Prostate gland (tissue), 2 donors: ENCODE measurements around the gene PCDH9.

Source experiments
- POLR2A ChIP-seq: fragments of 450-650 bp; IDR thresholded peaks from one replicate; pipeline ENCODE4 v1.6.1; 2016; ENCODE audit warnings: antibody characterized with exemption, mild to moderate bottlenecking
- POLR2AphosphoS5 ChIP-seq: sonication (generic); formaldehyde crosslinking; IDR thresholded peaks from one replicate; pipeline ENCODE4 v1.6.1; 2017; ENCODE audit warnings: antibody characterized with exemption
- TF ChIP-seq, protein P1 (sequence below), 4 experiments: fragments of 200-600 bp in 2 of 4; fragments of 450-650 bp in 2 of 4; sonication (generic) in 2 of 4; IDR thresholded peaks; 1 replicate in 3 of 4; 2 replicates in 1 of 4; pipeline ENCODE4 v1.5.1; 2016 to 2019; ENCODE audit warnings: antibody characterized with exemption in 4 of 4, mild to moderate bottlenecking in 2 of 4, moderate library complexity in 2 of 4

DNA sequence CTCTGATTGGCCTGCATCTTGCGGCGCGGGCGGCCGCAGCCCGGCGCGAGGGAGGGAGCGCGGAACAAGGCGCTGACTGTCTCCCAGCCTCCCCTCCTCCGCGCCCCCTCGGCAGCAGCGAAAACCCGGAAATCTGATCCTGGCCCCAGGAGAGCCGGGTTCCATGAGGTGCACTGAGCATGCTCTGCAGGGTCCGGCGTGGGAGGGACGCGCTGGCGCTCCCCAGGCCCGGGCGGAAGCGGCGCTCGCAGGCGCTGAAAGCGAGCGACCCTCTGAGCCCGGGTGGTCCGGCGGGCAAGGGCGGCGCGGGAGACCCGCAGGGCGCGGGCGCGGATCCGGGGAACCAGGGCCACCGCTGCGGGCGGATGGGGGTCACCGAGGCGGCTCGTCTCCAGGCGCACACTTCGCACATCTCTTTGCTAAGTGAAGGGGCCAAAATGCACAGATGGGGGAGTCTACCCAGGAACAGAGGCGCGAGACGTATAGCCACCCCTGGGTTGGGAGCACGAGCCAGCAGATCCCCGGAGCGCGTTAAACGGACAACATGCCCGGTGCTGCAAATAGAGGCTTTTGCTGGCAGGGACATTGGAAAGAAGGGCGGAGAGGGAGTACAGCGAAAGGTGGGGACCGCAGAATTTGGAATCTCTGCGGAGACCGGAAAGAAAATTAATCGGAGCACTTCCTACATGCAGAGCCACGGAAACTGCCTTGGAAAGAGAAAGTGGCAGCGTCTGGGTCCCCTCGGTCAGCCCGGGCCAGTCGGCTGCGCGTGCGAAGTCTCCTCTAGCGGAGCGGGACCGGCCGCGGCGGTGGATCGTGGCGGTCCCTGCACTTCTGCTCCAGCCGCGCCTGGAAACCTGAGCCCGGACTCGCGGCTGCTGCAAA, 510 bp upstream of the PCDH9 start:
- TF ChIP-seq POLR2A (no peak), POLR2AphosphoS5 (peak; percentile 52)
- TF ChIP-seq, protein P1, sequence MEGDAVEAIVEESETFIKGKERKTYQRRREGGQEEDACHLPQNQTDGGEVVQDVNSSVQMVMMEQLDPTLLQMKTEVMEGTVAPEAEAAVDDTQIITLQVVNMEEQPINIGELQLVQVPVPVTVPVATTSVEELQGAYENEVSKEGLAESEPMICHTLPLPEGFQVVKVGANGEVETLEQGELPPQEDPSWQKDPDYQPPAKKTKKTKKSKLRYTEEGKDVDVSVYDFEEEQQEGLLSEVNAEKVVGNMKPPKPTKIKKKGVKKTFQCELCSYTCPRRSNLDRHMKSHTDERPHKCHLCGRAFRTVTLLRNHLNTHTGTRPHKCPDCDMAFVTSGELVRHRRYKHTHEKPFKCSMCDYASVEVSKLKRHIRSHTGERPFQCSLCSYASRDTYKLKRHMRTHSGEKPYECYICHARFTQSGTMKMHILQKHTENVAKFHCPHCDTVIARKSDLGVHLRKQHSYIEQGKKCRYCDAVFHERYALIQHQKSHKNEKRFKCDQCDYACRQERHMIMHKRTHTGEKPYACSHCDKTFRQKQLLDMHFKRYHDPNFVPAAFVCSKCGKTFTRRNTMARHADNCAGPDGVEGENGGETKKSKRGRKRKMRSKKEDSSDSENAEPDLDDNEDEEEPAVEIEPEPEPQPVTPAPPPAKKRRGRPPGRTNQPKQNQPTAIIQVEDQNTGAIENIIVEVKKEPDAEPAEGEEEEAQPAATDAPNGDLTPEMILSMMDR (IDR thresholded peaks at IDR 0.05), result peak in 1 of 4 experiments; percentile 18
